HG02938 (cell line): ENCODE measurements around the gene GTF2A1.
A peak's percentile ranks its signal among the peaks of the same experiment; 100 is the strongest.

Experiments
- ATAC-seq: cut with Tn5 transposase; IDR thresholded peaks from one replicate; pipeline ENCODE4 v1.9.1; 2021; ENCODE audit warnings: mild to moderate bottlenecking, moderate library complexity; ENCODE audit not compliant: unreplicated experiment

GTF2A1 gene

GRCh38 chr14:81179631-81180030, 41.1 kb downstream of the GTF2A1 start:
- no peak for ATAC-seq

- ATAC-seq, result peak; percentile 74
Measured at GRCh38 chr14:81178063-81178462, 42.7 kb downstream of the GTF2A1 start.

GRCh38 chr14:81177225-81177624, 43.5 kb downstream of the GTF2A1 start:
- no peak for ATAC-seq

- ATAC-seq, result no peak
Measured at GRCh38 chr14:81176241-81176640, 44.5 kb downstream of the GTF2A1 start.

- ATAC-seq, result peak; percentile 13
Measured at GRCh38 chr14:81172881-81173280, 47.9 kb downstream of the GTF2A1 start.

- peak; percentile 36 for ATAC-seq
Measured at GRCh38 chr14:81172353-81172752, 48.4 kb downstream of the GTF2A1 start.

- ATAC-seq, result no peak
Measured at GRCh38 chr14:81170829-81171195, 49.9 kb downstream of the GTF2A1 start.

- ATAC-seq, result peak; percentile 94
Measured at GRCh38 chr14:81170104-81170828, 50.5 kb downstream of the GTF2A1 start.

- peak; percentile 19 for ATAC-seq
Measured at GRCh38 chr14:81169711-81170103, 51.1 kb downstream of the GTF2A1 start.

GRCh38 chr14:81169267-81169666, 51.5 kb downstream of the GTF2A1 start:
- ATAC-seq, result no peak

- ATAC-seq, result no peak
Measured at GRCh38 chr14:81166121-81166520, 54.6 kb downstream of the GTF2A1 start.

- no peak for ATAC-seq
Measured at GRCh38 chr14:81165188-81165587, 55.6 kb downstream of the GTF2A1 start.

- ATAC-seq, result peak; percentile 90
Measured at GRCh38 chr14:81164167-81164774, 56.5 kb downstream of the GTF2A1 start.

GRCh38 chr14:81162941-81163340, 57.8 kb downstream of the GTF2A1 start:
- ATAC-seq, result no peak

- no peak for ATAC-seq
Measured at GRCh38 chr14:81161749-81162148, 59.0 kb downstream of the GTF2A1 start.

- no peak for ATAC-seq
Measured at GRCh38 chr14:81161088-81161487, 59.7 kb downstream of the GTF2A1 start.

GRCh38 chr14:81157431-81157830, 63.3 kb downstream of the GTF2A1 start:
- no peak for ATAC-seq

- peak; percentile 76 for ATAC-seq
Measured at GRCh38 chr14:81153187-81153586, 67.6 kb downstream of the GTF2A1 start.

GRCh38 chr14:81148635-81149034, 72.1 kb downstream of the GTF2A1 start:
- ATAC-seq, result no peak

- ATAC-seq, result peak; percentile 64
Measured at GRCh38 chr14:81147140-81147897, 73.4 kb downstream of the GTF2A1 start.

- ATAC-seq, result no peak
Measured at GRCh38 chr14:81144824-81145603, 75.7 kb downstream of the GTF2A1 start.
